Kidney (tissue), 14 donors: Measurements from ENCODE around the gene RCVRN. TPM values are rescaled to one million over a fixed set of nuclear protein-coding genes. Genes with fewer than 3 reads are reported as not detected.

Experiments used
- DNase-seq, 5 donors: peaks; one replicate each; pipeline ENCODE4 v3.0.0-alpha.2; 2013 to 2020
- FAIRE-seq: peaks from 2 replicates; lab custom pipeline; 2012; peaks lifted over from hg19 to GRCh38; lab: Jason Lieb, UNC
- H3K27ac ChIP-seq, 2 donors: one replicate each; pipeline ENCODE4 v1.7.0; 2013; ENCODE audit warnings: low read depth in 2 of 2, low read length in 2 of 2, inconsistent platforms in 1 of 2
- H3K27me3 ChIP-seq: one replicate; pipeline ENCODE4 v1.7.1; 2013; ENCODE audit warnings: low read length, inconsistent platforms; ENCODE audit not compliant: control insufficient read depth, insufficient read depth
- H3K36me3 ChIP-seq, 3 donors: one replicate each; pipeline versions ENCODE4 v1.7.0 to v1.7.1; 2013; ENCODE audit warnings: low read length in 3 of 3, control low read depth in 1 of 3, inconsistent platforms in 1 of 3; ENCODE audit not compliant: insufficient read depth in 3 of 3, control insufficient read depth in 2 of 3
- H3K4me1 ChIP-seq, 3 donors: one replicate each; pipeline versions ENCODE4 v1.7.0 to v1.7.1; 2013; ENCODE audit warnings: low read length in 3 of 3, inconsistent platforms in 1 of 3, low read depth in 1 of 3; ENCODE audit not compliant: control insufficient read depth in 2 of 3, insufficient read depth in 2 of 3
- H3K4me3 ChIP-seq, 3 donors: one replicate each; pipeline versions ENCODE4 v1.7.0 to v1.8.1; 2013; ENCODE audit warnings: low read length in 3 of 3, control low read depth in 1 of 3, inconsistent platforms in 1 of 3
- H3K9ac ChIP-seq, 3 donors: one replicate each; pipeline versions ENCODE4 v1.7.0 to v1.7.1; 2013; ENCODE audit warnings: low read length in 3 of 3, control low read depth in 1 of 3, inconsistent platforms in 1 of 3
- H3K9me3 ChIP-seq, 3 donors: one replicate each; pipeline versions ENCODE4 v1.7.0 to v1.7.1; 2013; ENCODE audit warnings: low read length in 3 of 3, control low read depth in 1 of 3, inconsistent platforms in 1 of 3; ENCODE audit not compliant: control insufficient read depth in 2 of 3, insufficient read depth in 1 of 3
- intact Hi-C: fragments of 100-400 bp; cut with DNase I; formaldehyde crosslinking; loops from one replicate; pipeline ENCODE4 v1.11.1; 2022
- polyA plus RNA-seq: library from polyadenylated mRNA; stranded (reverse); fragments of 350-450 nt; fragmentation: Illumina TruSeq; extraction: RNeasy Lipid Tissue Mini Kit (QIAGEN cat#74804); gene quantifications from one replicate; pipeline ENCODE4 v1.2.3, GENCODE V29; 2014; ENCODE audit warnings: low read depth, low replicate concordance; ENCODE audit not compliant: insufficient read depth
- total RNA-seq: library from RNA; stranded (reverse); fragmentation: NEBNext Ultra II Directional; extraction: Animal tissue kit (Norgen Biotek cat#: 25700); gene quantifications from one replicate; pipeline ENCODE4 v1.2.1, GENCODE V29; 2021
- TF ChIP-seq, protein P1 (sequence below): IDR thresholded peaks from 3 replicates; pipeline ENCODE4 v1.5.1; 2012; ENCODE audit warnings: mild to moderate bottlenecking, moderate library complexity, borderline replicate concordance; ENCODE audit not compliant: insufficient read depth; ENCODE audit errors: extremely low read depth
- donor health status: control.
- donor health status: control.
- donor health status: control.
- donor health status: control.
- donor health status: control.
- donor health status: DM: yes; HTN: yes; CAD: no.
- donor health status: Normal renal cell carcinoma (clear cell type).

The RCVRN gene
- total and polyA plus RNA-seq, 2 donors from 2014 or later: not detected

DNA sequence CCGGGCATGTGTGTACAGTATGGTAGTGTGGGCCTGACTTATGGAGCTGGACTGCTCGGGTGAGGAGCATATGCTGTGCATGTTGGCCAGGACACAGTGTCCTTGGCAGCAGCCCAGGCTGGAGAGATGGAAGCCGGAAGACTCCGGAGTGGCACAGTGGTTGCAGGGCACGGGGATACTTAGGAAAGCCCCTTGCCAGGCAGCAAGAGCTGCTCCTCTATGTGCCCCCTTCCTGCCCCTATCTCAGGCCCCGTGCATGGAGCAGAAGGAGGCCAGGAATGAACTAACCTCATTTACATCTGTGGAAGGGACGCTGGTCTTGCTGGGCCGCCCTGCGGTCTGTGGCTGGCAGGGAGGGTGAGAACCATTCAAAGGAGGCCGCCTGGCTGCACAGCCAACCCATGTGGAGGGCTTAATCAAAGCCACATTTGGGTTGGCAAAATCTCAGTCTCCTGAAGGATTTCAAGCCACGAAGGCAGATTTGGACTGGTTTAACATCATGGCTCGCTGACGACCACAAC, 32.2 kb upstream of the RCVRN start:
- Histone ChIP-seq H3K27ac (no peak overlapping the region), H3K27me3 (no peaks in the 10 kb centered on the region), H3K9ac (no peak overlapping the region), H3K9me3 (peaks cover 0 to 2% (median 0%) of the 10 kb centered on the region in 3 donors), H3K36me3 (peaks cover 0 to 3% (median 0%) of the 10 kb centered on the region in 3 donors), H3K4me3 (no peak overlapping the region), H3K4me1 (no peaks in the 10 kb centered on the region)
- TF ChIP-seq, protein P1, sequence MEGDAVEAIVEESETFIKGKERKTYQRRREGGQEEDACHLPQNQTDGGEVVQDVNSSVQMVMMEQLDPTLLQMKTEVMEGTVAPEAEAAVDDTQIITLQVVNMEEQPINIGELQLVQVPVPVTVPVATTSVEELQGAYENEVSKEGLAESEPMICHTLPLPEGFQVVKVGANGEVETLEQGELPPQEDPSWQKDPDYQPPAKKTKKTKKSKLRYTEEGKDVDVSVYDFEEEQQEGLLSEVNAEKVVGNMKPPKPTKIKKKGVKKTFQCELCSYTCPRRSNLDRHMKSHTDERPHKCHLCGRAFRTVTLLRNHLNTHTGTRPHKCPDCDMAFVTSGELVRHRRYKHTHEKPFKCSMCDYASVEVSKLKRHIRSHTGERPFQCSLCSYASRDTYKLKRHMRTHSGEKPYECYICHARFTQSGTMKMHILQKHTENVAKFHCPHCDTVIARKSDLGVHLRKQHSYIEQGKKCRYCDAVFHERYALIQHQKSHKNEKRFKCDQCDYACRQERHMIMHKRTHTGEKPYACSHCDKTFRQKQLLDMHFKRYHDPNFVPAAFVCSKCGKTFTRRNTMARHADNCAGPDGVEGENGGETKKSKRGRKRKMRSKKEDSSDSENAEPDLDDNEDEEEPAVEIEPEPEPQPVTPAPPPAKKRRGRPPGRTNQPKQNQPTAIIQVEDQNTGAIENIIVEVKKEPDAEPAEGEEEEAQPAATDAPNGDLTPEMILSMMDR: no peak
- intact Hi-C loops: no loop called here
- DNase-seq (peak in 1 of 5 donors; percentile 58), FAIRE-seq (no peak)

DNA sequence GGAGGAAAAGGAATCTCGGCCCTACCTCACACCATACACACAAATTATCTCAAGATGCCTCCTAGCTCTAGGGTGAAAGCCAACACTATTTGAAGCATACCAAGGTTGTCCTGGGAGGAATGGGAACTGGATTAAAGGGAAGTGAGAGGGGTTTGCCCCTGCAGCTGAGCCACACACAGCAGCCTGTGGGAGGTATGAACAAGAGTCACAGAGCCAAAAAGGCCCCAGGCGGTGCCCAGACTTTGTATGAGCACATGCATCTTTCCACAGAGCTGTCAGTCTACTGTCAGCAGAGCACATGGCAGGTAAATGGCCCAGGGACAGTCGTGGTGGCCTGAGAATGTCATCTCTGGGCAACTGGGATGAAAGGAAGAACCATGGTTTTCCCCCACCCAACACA, 31.0 kb upstream of the RCVRN start:
- no peak overlapping the region for H3K27ac ChIP-seq
- H3K36me3 ChIP-seq: peaks cover 0 to 3% (median 0%) of the 10 kb centered on the region in 3 donors
- peaks cover 0 to 2% (median 0%) of the 10 kb centered on the region in 3 donors for H3K9me3 ChIP-seq
- H3K4me3 ChIP-seq: no peak overlapping the region
- no peaks in the 10 kb centered on the region for H3K4me1 ChIP-seq
- intact Hi-C loops: no loop called here
- FAIRE-seq (no peak), DNase-seq (peak in 1 of 5 donors; percentile 9)
- H3K27me3 ChIP-seq: no peaks in the 10 kb centered on the region
- no peak overlapping the region for H3K9ac ChIP-seq
- TF ChIP-seq, protein P1: no peak

DNA sequence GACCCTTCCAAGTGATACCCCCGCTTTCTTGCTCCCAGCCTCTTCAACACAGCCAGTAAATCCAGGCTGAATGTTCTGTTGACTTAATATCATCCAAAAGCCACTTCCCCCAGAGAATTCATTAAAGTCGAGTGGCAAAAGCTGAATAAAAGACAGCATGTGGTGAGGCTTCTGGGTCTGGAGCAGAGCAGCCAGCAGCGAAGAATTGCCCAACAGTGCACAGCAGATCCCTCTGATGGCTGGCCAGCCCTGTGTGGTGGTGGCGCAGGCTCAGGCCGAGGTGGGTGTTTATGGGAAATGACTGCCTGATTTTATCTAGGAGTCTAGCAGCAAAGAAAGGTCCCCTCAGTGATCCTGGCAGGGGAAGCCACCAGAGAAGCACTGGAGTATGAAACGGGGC, 30.3 kb upstream of the RCVRN start:
- FAIRE-seq (no peak), DNase-seq (peak in 1 of 5 donors; percentile 49)
- Histone ChIP-seq H3K4me3 (no peak overlapping the region), H3K9me3 (peaks cover 0 to 2% (median 0%) of the 10 kb centered on the region in 3 donors), H3K36me3 (peaks cover 0 to 3% (median 0%) of the 10 kb centered on the region in 3 donors), H3K27ac (no peak overlapping the region), H3K4me1 (no peaks in the 10 kb centered on the region), H3K9ac (no peak overlapping the region), H3K27me3 (no peaks in the 10 kb centered on the region)
- TF ChIP-seq, protein P1: no peak
- intact Hi-C loops: no loop called here

DNA sequence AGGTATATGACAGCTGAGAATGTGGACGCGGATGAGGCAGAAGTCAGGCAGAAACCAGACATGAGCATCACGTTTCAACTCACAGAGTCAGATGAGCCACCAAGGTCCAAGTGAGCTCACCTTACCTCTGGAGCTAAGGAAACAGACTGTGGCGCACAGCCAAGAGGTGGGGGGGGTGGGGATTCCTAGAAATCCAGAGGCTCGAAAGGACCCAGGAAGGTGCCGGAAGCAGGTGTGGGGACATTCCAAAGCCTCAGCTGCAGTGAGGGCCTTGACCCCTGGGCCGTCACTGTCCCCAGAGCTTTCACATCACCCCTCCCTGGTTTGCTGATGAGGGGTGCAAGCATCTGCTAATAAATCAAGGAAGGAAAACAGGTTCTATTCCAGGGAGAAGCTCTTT, 29.3 kb upstream of the RCVRN start:
- H3K4me1 ChIP-seq: no peaks in the 10 kb centered on the region
- peaks cover 0 to 2% (median 0%) of the 10 kb centered on the region in 3 donors for H3K9me3 ChIP-seq
- TF ChIP-seq, protein P1: no peak
- H3K27ac ChIP-seq: no peak overlapping the region
- intact Hi-C loops: no loop called here
- peaks cover 0 to 3% (median 0%) of the 10 kb centered on the region in 3 donors for H3K36me3 ChIP-seq
- FAIRE-seq (no peak), DNase-seq (peak in 1 of 5 donors; percentile 45)
- no peak overlapping the region for H3K9ac ChIP-seq
- H3K27me3 ChIP-seq: no peaks in the 10 kb centered on the region
- no peak overlapping the region for H3K4me3 ChIP-seq
